ENCODE results near the gene IL12RB1.
"Not testable (repeated sequence)": the region's sequence is repeated elsewhere in the genome, so short reads cannot be mapped to it uniquely, and the experiment has no call there.

Gene IL12RB1

GRCh38 chr19:18112989-18113478 is 26.3 kb upstream of the IL12RB1 start:
- peak; percentile 75 for DNase-seq (ENCODE audit: low read depth)

- no peak for DNase-seq (ENCODE audit: low read depth)
These were observed 24.0 kb upstream of the IL12RB1 start for GRCh38 chr19:18110609-18111232.

- peak; percentile 49 for DNase-seq (ENCODE audit: low read depth)
These were observed 23.2 kb upstream of the IL12RB1 start for GRCh38 chr19:18109733-18110608.

GRCh38 chr19:18109341-18109732 is 22.6 kb upstream of the IL12RB1 start:
- DNase-seq (ENCODE audit: low read depth) = no peak

GRCh38 chr19:18108897-18109296 is 22.2 kb upstream of the IL12RB1 start:
- no peak for DNase-seq (ENCODE audit: low read depth)

- no peak for DNase-seq (ENCODE audit: low read depth)
These were observed 20.5 kb upstream of the IL12RB1 start for GRCh38 chr19:18107235-18107634.

- DNase-seq (ENCODE audit: low read depth) = not testable (repeated sequence)
These were observed 18.5 kb upstream of the IL12RB1 start for GRCh38 chr19:18105259-18105658.

GRCh38 chr19:18104793-18105131 is 18.0 kb upstream of the IL12RB1 start:
- DNase-seq (ENCODE audit: low read depth) = no peak

GRCh38 chr19:18102916-18103542 is 16.3 kb upstream of the IL12RB1 start:
- no peak for DNase-seq (ENCODE audit: low read depth)

- no peak for DNase-seq (ENCODE audit: low read depth)
These were observed 14.5 kb upstream of the IL12RB1 start for GRCh38 chr19:18101268-18101667.

- DNase-seq (ENCODE audit: low read depth) = no peak
These were observed 14.0 kb upstream of the IL12RB1 start for GRCh38 chr19:18100710-18101109.

- no peak for DNase-seq (ENCODE audit: low read depth)
These were observed 12.9 kb upstream of the IL12RB1 start for GRCh38 chr19:18099623-18099995.

GRCh38 chr19:18098891-18099622 is 12.3 kb upstream of the IL12RB1 start:
- peak; percentile 41 for DNase-seq (ENCODE audit: low read depth)

- DNase-seq (ENCODE audit: low read depth) = no peak
These were observed 11.5 kb upstream of the IL12RB1 start for GRCh38 chr19:18097993-18098890.

GRCh38 chr19:18097217-18097992 is 10.7 kb upstream of the IL12RB1 start, which contains the start of gene MAST3:
Gene MAST3, plus strand, starts transcription at chr19:18097778. Its CDS starts 15 bp downstream, at chr19:18097793.
- peak; percentile 81 for DNase-seq (ENCODE audit: low read depth)

GRCh38 chr19:18096258-18096657 is 9.5 kb upstream of the IL12RB1 start:
- no peak for DNase-seq (ENCODE audit: low read depth)

- DNase-seq (ENCODE audit: low read depth) = no peak
These were observed 6.9 kb upstream of the IL12RB1 start for GRCh38 chr19:18093439-18094161.

GRCh38 chr19:18091217-18091608 is 4.5 kb upstream of the IL12RB1 start:
- DNase-seq (ENCODE audit: low read depth) = peak; percentile 74

GRCh38 chr19:18090545-18091216 is 3.9 kb upstream of the IL12RB1 start:
- DNase-seq (ENCODE audit: low read depth) = no peak
